Activated CD4-positive, CD25-positive, alpha-beta regulatory T cell treated with anti-CD3 and anti-CD28 coated beads, Interleukin-2, amount 50 U/mL, for 16 hours (primary cell): ENCODE data around the gene FYN.

Experiments
- DNase-seq: peaks from one replicate; pipeline ENCODE4 v3.0.0-alpha.2; 2020; ENCODE audit warnings: low read depth, low spot score

FYN gene

GRCh38 chr6:111725446-111726112, 147.7 kb downstream of the FYN start:
- no peak for DNase-seq

- DNase-seq, result no peak
These were observed 148.7 kb downstream of the FYN start for GRCh38 chr6:111724505-111724904.

- no peak for DNase-seq
These were observed 149.2 kb downstream of the FYN start for GRCh38 chr6:111724039-111724438.

GRCh38 chr6:111723412-111723970, 149.8 kb downstream of the FYN start:
- no peak for DNase-seq

GRCh38 chr6:111722179-111722731, 151.0 kb downstream of the FYN start:
- DNase-seq, result no peak

GRCh38 chr6:111721753-111722154, 151.5 kb downstream of the FYN start:
- DNase-seq, result no peak

- no peak for DNase-seq
These were observed 152.2 kb downstream of the FYN start for GRCh38 chr6:111720931-111721496.

- DNase-seq, result no peak
These were observed 154.3 kb downstream of the FYN start for GRCh38 chr6:111718990-111719389.

GRCh38 chr6:111718326-111718725, 154.9 kb downstream of the FYN start:
- no peak for DNase-seq

- no peak for DNase-seq
These were observed 155.6 kb downstream of the FYN start for GRCh38 chr6:111717621-111718020.

- DNase-seq, result no peak
These were observed 156.9 kb downstream of the FYN start for GRCh38 chr6:111716325-111716724.

- no peak for DNase-seq
These were observed 157.9 kb downstream of the FYN start for GRCh38 chr6:111715321-111715720.

GRCh38 chr6:111714416-111715270, 158.6 kb downstream of the FYN start:
- DNase-seq, result no peak

- DNase-seq, result no peak
These were observed 159.4 kb downstream of the FYN start for GRCh38 chr6:111713811-111714210.

- no peak for DNase-seq
These were observed 160.0 kb downstream of the FYN start for GRCh38 chr6:111713236-111713635.

- no peak for DNase-seq
These were observed 161.1 kb downstream of the FYN start for GRCh38 chr6:111711984-111712752.

GRCh38 chr6:111711476-111711875, 161.8 kb downstream of the FYN start:
- no peak for DNase-seq

- no peak for DNase-seq
These were observed 162.3 kb downstream of the FYN start for GRCh38 chr6:111710911-111711310.

GRCh38 chr6:111710439-111710838, 162.8 kb downstream of the FYN start:
- DNase-seq, result no peak

GRCh38 chr6:111709615-111710398, 163.4 kb downstream of the FYN start:
- DNase-seq, result peak; percentile 23

- DNase-seq, result no peak
These were observed 164.1 kb downstream of the FYN start for GRCh38 chr6:111709201-111709600.
